NCI-H2171 (cell line): ENCODE measurements around the gene PLEKHH1.

Experiments
- DNase-seq: peaks from one replicate; lab custom pipeline; 2025; lab: John Stamatoyannopoulos, UW

Gene PLEKHH1

DNA sequence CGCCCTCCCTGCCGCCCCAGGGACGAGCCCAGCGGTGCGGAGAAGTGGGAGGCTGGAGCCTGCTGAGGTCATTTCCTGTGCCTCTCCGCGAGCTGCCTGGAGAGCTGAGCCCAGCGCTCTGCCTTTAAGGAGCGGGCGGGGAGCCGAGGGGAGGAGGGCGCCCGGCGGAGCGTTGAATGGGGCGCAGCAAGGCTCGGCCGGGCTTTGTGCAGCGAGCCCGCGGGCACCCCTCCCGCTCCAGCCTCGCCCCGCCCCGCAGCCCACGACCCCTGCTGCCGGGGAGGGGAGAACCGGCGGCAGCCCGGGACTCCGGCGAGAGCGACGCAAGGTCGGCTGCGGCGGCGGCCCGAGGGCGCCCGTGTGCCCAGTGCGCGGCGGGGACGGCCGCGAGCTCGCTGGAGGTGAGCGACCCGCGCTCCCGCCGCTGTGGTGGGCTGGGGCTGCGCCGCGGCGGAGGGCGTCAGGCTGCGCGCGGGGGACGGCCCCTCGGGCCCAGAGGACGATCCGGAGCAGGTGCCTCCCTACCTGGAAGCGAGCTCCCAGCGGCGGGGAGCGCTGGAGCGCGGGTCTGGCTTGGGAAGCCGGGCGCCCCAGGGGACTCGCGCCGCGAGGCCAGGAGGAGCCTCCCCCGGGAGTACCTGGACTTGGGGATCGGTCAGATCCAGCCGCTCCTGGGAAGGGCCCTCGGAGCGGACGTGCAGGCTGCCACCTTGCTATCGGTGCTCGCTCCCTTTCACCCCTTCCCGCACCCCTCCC lies at the start of gene PLEKHH1:
TSS of gene PLEKHH1 (plus strand) at position 293 of the 756 bp plus-strand sequence. CDS start 8,578 bp downstream, outside the sequence.
- DNase-seq: peak; percentile 75

DNA sequence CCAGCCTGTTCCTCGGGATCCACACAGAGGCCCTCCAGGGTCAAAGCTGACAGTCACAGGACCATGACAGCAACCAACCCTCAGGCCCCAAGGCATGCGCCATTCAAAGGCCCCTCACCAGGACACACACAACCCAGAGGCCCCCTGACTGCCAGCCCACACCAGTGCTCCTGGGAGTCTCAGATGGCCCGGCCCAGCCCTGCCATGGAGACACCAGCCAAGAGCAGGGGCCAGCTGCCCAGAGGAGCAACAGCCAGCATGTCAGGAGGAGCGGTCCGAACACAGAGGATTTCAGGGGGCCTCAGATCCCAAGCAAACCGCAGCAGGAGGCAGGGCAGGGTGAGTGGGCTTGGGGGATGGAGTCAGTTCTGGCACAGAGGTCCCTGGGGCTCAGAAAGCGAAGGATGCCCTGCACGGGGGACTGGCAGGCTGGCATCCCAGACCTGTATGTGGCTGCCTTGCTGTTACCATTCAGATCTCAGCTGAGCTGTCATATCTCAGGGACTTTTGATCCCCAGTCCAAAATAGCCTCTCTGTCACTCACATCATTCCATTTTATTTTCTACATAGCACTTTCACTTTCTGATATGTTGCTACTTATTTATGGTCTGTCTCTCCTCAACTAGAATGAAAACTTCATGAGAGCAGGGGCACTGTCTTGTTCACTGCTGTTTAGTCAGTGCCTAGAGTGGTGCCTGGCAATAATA lies 49.4 kb upstream of the PLEKHH1 start:
- no peak for DNase-seq

DNA sequence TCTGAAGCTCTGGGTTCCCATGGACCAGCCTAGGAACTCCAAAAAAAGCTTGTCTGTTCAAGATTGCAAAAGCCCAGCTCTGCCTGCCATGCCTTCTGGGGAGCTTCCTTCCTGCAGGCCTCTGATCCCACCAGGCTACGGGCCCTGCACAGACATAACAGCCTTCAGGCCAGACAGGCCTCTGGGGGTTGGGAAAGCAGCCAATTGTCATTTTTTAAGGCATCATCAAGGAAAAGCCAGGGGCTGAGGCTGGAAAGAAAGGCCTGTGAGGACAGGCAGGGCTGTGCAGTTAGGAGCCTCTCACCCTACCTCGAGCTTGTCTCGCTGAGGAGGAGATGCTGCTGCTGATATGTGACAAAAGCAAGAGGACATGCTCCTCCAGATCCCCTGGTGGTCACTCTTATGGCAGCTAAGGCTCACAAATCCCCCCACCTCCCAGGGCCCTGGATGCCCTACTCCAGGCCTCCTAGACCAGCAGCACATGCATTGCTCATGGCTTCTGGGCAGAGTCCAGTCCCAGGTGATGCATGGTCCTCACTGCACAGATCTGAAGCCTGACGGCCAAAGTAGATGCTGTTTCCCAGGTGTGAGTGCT lies 47.5 kb upstream of the PLEKHH1 start:
- DNase-seq: no peak

DNA sequence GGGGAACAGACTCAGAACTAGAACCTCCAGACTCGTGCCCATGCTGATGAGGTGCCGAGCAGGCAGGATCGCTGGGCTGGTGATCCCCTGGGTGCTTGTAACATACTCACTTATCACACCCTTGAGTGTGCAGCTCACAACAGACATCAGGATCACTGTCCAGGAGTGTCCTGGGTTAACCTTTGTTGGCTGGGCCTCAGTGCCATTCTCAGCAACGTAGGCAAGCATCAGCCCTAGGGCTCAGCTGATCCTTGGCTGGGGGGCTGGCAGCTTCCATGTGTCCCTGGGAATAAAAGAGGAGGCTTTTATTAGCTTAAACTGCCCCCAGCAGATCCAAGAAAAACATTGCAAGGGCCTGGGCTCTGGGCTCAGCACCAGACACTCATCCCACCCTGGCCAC lies 46.2 kb upstream of the PLEKHH1 start:
- DNase-seq: no peak

DNA sequence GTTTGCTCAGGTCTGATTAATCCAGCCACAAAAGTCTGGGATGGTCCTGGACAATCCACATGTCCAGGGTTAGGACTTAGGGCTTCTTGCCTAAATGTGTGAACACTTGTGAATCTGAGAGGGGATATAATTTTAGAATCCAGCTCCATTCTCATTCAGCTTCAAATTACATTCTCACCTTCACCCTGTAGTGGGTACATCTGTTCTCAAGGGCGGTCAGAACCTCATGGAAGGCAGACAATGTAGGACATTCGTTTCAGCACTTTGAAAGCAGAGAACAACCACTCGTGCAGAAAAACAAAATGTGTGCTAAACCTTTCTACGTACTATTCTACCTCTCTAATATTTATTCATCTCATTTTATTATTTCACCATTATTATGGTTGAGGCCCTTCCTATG lies 45.8 kb upstream of the PLEKHH1 start:
- DNase-seq: no peak

DNA sequence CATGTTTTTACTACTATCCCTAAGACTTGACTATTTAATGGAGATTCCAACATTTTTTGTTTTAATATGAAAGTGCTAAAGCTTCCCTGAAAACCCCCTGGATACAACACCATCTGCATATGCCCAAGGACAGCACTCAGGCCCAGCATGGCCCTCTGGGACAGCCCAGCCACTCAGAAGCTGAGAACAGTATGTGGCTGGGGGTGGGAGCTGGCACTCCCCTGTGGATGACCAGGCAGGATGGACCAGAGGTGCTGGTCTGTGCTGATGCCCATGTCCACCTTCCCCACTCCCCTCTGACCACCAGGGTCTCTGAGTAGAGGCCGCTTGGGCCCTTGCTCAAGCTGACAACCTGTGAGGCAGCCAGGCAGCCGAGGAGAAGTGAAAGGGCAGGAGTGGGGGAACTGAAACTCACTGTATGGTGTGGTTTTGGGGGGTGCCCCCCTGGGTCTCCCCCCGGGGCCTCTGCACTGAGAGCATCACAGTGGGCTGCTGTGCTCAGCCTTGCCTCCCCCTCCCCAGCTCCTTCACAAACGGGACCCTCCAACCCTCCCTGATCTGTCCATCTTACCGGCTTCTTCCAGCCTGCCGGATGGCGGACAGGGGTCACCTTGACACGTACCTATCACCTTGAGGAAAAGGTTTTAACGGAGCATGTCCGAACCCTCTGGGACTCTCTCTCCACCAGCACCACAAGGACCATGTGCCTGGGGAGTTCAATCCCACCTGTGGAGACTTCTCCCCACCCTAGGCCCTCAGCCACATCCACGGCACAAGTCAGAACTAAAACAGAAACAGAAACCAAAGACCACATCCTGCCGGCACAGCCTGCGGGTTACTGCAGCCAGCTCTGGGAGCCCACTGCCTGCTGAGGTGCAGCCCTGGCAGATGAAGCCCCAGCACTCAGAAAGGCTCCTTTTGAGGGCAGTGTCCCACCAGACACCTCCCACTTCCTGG lies 44.9 kb upstream of the PLEKHH1 start, which contains the start of gene TMEM229B:
TSS of gene TMEM229B (minus strand) at position 785 of the 957 bp plus-strand sequence. CDS start 14,798 bp downstream, outside the sequence.
- DNase-seq: no peak

DNA sequence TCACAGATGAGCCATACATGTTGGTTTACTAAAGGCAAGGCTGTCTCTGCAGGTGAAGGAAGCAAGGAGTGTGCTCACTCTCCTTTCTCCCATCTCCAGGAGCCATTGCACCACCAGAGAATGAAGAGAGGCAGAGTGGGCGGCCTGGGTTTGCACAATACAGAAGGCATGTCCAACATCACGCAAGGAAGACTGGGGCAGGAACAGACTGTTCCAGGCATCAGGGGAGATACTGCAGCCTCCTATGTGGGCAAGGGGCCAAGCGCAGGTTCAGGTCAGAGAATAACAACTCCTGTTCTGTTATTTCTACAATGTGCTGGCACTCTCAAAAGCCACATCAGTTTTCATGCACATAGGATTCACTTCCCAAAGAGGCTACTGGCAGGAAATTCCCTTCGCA lies 42.9 kb upstream of the PLEKHH1 start:
- DNase-seq: no peak

DNA sequence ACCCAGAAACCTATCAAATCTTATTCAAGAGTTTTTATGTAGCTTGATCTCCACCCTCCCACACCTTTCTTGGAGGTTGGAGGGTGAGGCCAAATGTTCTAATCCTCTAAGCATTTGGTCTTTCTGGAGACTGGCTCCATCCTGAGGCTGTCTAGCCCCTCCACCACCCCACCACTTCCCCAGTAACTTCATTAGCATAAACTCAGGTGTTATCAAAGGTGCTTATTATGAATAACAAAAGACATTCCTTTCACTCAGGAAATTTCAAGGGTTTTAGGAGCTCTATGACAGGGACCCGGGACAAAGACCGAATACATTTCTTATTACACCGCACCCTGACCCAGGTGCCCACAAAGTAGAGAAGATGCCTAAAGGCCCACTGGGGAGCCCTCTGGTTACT lies 41.8 kb upstream of the PLEKHH1 start:
- DNase-seq: no peak

DNA sequence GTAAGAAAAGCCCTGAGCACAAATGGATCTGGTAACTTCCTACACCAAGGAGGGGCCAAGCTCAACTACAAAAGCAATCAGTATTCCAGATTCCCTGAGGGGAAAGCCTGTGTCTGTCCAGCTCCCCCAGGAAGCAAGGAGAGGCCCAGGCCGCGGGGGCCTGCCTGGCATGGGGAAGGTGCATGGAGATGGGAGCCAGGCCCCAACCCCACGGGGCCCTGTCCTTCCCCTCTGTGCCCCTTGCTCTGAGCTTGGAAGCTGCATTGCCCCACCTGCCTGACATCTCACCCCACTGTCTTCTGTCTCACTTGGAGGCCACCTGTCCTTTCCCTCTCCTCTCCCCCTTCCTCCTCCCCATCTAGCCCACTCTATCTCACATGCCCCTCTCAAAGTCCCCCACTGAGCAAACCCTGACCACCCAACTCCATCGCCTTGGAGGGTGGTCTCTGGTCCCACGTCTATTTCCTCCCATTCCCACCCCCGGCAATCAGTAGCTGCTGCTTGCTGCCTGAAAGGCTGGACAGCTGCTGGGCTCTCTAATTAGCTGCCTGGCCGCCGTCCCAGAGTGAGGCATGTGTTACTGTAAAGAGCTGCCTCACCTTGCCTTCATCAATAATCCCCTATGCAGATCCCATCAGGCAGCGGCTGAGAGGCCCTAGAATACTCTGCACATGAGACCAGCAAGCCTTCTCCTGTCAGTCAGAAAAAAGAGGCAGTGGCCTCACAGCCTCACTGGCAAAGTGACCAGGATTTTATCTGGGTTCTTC lies 41.2 kb upstream of the PLEKHH1 start:
- peak; percentile 80 for DNase-seq

DNA sequence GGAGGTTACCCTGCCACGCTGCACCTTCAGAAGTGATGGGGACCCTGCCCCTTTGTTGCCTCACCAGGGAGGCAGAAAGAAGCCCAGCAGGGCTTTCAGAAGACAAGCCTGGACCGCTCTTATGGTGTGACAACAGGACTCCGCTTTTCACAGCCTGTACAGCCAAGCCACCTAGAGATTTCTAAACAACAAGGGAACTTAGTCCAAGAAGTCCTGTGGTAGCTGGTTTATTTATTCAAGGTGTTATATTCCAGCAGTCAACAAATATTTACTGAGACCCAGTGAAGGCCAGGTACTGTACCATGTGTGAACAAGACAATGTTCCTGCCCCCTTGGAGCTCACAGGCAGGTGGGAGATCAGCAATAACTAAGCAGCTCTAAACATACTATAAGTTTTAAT lies 40.6 kb upstream of the PLEKHH1 start:
- no peak for DNase-seq

DNA sequence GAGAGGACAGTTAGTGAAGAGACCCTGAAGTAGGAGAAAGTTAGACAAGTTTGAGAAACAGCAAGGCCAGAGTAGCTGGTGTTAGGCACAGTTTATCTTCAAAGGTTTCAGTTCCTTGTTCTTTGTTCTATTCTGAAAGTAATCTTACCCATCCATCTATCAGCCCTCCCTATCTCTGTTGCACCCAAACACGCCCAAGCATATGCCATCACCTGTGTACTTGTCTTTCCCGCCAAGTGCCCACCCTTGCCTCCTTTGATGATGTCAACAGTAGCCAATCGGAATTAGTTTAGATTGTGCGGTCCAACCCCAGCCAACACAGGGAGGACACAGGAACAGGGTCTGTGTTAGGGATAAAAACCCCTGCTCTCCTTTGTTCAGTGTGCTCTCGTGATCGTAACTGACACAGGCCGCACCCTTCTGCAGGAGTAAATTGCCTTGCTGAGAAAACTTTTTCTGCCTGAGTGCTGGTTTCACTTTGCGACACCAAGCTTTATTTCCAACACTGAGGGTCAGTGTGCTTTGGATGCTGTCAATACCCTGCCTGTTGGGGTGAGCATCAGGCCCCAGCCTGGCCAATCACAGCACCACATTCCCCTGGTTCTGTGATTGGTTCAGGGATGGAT lies 39.9 kb upstream of the PLEKHH1 start:
- DNase-seq: no peak

DNA sequence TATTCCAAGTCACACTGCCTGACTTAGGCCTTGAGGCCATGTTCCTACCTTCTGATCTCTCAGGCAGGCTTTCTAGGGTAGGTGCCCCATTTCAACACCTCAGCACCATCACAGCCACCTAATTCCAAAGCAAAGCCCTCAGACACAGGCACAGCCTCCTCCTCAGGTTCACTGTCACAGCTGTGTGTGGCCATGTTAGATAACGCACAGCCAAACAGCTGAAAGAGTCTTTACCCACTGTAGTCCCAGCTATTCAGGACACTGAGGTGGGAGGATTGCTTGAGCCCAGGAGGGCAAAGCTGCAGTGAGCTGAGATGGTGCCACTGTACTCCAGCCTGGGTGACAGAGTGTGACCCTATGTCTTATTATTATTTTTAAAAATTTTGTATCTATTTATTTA lies 37.3 kb upstream of the PLEKHH1 start:
- no peak for DNase-seq

DNA sequence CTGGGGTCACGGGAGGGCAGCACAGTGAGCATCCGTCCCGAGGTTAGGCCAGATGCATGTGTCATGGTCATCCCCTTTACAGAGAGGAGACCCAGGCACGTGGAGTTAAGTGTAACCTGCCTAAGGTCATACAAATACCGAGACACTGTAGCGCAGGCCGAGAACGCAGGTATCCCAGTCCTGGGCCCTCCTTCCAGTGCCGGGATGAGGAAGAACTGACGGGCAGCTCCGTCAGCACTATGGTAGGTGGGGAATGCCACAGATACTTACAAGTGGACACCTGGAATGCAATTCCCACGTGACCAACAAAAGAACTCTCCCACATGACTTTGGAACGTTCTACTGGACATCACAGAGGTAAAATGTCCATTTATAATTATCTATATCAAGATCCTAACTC lies 35.9 kb upstream of the PLEKHH1 start:
- DNase-seq: no peak

DNA sequence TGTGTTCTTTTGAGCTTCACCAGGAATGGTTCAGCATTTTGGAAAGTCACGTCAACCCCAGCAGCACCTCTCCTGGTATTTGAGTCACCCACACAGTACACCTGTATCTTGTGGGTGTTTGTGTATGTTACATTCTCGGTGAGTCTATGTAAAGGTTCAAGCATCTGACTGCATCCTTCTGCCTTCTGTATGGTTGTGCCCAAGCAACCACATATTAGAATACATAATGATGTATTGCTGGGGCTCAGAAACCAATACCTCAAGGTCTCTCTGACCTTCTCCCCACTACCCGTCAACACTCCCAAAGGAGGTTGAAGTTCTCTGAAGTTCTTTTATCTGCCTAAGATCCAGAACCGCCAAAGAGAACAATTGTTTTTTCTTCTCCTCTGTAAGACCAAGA lies 35.4 kb upstream of the PLEKHH1 start:
- DNase-seq: no peak

DNA sequence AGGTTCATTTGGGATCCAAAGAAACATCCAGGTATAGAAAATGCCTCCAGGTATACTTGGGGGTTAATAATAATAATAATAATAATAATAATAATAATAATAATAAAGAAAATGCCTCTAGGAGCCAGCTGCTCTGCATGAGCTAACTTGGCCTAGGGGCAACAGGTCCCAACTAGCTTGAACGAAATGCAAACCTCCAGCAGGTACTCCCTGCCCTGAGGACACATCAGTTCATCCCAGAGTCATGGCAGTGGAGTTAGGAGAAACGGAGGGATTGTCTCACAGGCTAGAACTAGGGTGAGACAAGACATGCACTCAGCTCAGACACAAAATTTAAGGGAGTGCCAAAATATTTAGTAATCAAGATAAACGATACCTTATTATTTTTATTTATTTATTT lies 32.1 kb upstream of the PLEKHH1 start:
- no peak for DNase-seq

DNA sequence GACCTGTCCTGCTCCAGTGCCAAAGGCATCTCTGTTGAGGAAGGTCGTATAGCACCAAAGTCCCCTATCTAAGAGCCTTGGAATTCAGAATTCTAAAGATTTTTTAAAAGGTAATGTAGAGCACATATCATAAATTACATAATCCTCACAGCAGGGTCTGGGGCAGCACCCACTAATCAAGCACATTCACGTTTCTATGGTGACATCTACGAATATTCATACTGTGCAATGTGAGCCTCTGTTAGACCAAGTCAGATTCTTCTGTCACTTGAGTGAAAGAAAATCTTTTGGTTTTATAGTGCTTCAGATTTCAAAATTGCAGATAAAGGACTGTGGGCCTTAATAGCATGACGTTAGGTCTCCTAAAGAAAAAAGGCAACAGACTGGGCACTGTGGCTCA lies 31.4 kb upstream of the PLEKHH1 start:
- no peak for DNase-seq

DNA sequence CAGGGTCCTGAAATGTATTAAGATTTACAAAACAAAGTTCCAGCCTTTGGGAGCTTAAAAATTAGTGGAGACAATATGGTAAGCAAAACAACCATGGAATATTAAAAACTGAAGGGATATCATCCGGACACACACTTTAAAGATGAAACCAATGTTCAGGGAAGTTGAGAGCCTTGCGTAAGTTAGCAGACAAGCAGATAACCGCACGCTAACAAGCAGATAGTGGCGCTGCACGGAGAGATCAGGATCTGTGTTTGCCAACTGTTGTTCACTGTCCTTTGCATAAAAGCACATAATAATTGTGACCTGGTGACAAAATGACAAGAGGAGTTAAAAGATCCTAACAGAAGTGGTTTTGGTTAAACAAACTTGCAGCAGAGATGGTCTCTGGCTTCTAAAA lies 30.2 kb upstream of the PLEKHH1 start:
- no peak for DNase-seq

DNA sequence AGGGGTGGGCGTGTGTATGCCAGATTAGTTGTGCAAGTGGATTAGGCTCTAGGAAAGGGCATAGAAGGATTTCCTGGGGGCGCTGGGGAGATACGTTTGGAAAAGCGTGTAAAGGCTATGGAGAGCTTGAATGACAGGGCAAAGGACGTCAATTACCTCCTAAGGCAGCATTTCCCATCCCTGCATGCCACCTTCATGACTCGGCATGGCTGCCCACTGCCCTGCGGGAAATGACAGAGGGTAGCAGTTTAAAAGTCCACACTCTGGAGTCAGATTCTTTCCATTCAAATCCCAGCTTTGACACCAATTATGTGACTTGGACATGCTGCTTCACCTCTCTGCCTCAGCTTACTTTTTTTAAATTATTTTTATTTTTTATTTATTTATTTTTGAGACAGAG lies 29.8 kb upstream of the PLEKHH1 start:
- no peak for DNase-seq

DNA sequence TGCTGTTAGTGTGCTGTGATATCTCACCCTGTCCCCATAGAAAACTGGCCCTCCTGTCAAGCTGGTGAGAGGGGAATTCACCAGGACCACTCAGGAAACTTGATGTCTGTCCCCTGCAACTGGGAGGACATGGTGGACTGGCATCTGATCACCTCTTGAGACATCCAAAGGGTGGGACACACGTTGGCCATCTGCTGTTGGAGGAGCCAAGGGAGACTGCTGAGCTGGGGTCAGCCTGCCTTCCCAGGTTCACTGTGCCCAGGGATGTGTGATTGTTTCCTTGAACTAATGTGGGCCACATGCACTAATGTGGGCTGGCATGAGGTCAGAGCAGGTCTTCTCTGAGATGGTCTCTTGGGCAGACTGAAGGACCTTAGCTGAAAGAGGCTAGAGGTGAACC lies 27.8 kb upstream of the PLEKHH1 start:
- no peak for DNase-seq

DNA sequence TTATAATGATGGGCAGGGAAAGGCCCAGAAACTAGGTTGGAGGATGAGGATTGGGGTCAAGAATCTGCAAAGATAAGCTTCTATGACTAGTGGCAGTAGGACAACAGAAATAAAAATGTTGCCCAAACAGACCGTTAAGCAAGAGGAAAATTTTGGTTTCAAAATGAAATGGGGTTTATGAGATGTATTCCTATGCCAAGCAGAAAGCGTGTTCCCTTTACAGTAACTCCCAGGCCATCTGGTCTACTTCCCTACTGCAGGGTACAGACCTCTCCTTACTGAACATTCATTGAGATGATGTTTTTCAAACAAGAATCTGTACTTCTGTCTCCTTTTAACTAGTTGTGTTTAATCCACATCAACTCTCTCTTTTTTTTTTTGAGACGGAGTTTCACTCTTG lies 24.1 kb upstream of the PLEKHH1 start:
- no peak for DNase-seq

DNA sequence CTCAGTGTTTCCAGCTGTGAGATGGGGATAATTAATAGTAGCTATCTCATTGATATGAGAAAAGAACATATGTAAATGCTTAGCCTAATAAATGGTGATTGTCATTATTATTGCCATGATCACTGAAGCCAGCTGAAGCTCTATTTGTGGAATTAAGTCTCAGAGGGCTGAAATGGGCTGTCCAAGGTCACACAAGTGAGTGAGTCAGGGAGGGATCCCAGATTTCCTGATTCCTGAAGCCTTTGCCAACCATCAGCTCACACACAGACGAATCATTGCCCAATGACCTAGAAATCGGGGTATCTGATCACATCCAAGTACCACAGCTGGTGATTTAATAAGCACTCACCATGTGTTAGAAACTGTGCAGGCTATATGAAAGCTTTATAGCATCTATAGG lies 23.0 kb upstream of the PLEKHH1 start:
- no peak for DNase-seq
